ENCODE measurements around the gene MRPL11. TPM values are rescaled to one million over a fixed set of nuclear protein-coding genes. Genes with fewer than 3 reads are reported as not detected.

The MRPL11 gene
- total and polyA plus RNA-seq, 8 donors = 15.7 to 30.2 (median 22.3) TPM

GRCh38 chr11:66462911-66463310 is 24.3 kb upstream of the MRPL11 start:
- no peak overlapping the region for H3K27ac ChIP-seq
- H3K36me3 ChIP-seq = no peaks in the 10 kb centered on the region
- no peaks in the 10 kb centered on the region for H3K27me3 ChIP-seq
- no peaks in the 10 kb centered on the region for H3K9me3 ChIP-seq
- H3K4me3 ChIP-seq = no peak overlapping the region
- intact Hi-C loops (cut with DNase I) = no loop called here
- H3K4me1 ChIP-seq = peaks cover 0 to 5% (median 0%) of the 10 kb centered on the region in 3 donors
- no peak for DNase-seq
- no peak for FAIRE-seq
- ATAC-seq = no peak
- no peak for TF ChIP-seq CTCF (IDR thresholded peaks at IDR 0.05)
- WGBS, 2 donors = 81 to 85% methylated on average over 3 of the region's 3 CpGs

GRCh38 chr11:66462010-66462409 is 23.4 kb upstream of the MRPL11 start:
- ATAC-seq = no peak
- H3K4me1 ChIP-seq = no peaks in the 10 kb centered on the region
- no peaks in the 10 kb centered on the region for H3K27me3 ChIP-seq
- H3K9me3 ChIP-seq = no peaks in the 10 kb centered on the region
- TF ChIP-seq CTCF (IDR thresholded peaks at IDR 0.05) = no peak
- H3K36me3 ChIP-seq = no peaks in the 10 kb centered on the region
- no peak overlapping the region for H3K27ac ChIP-seq
- no peak for DNase-seq
- intact Hi-C loops (cut with DNase I) = no loop called here
- no peak overlapping the region for H3K4me3 ChIP-seq
- no peak for FAIRE-seq

GRCh38 chr11:66459138-66459778 is 20.6 kb upstream of the MRPL11 start:
- Histone ChIP-seq H3K27ac (no peak overlapping the region), H3K36me3 (no peaks in the 10 kb centered on the region), H3K27me3 (no peaks in the 10 kb centered on the region), H3K4me3 (no peak overlapping the region), H3K4me1 (no peaks in the 10 kb centered on the region), H3K9me3 (no peaks in the 10 kb centered on the region)
- WGBS, 2 donors = 59 to 69% methylated on average over 5 of the region's 5 CpGs
- TF ChIP-seq CTCF (IDR thresholded peaks at IDR 0.05) = no peak
- intact Hi-C loops (cut with DNase I) = no loop called here
- DNase-seq = no peak
- ATAC-seq = no peak
- FAIRE-seq = no peak

- no peaks in the 10 kb centered on the region for H3K36me3 ChIP-seq
- 79% methylated on average over 6 of the region's 6 CpGs for WGBS, 2 donors
- no peaks in the 10 kb centered on the region for H3K27me3 ChIP-seq
- no peak for TF ChIP-seq CTCF (IDR thresholded peaks at IDR 0.05)
- no peak overlapping the region for H3K4me3 ChIP-seq
- H3K9me3 ChIP-seq = no peaks in the 10 kb centered on the region
- FAIRE-seq (no peak), DNase-seq (no peak), ATAC-seq (no peak)
- H3K4me1 ChIP-seq = no peaks in the 10 kb centered on the region
- intact Hi-C loops (cut with DNase I) = no loop called here
- H3K27ac ChIP-seq = no peak overlapping the region
Observed at GRCh38 chr11:66457826-66458225, 19.2 kb upstream of the MRPL11 start.

GRCh38 chr11:66454828-66455227 is 16.2 kb upstream of the MRPL11 start:
- Histone ChIP-seq H3K4me3 (no peak overlapping the region), H3K27me3 (no peaks in the 10 kb centered on the region), H3K27ac (no peak overlapping the region), H3K4me1 (no peaks in the 10 kb centered on the region), H3K36me3 (no peaks in the 10 kb centered on the region), H3K9me3 (no peaks in the 10 kb centered on the region)
- no peak for TF ChIP-seq CTCF (IDR thresholded peaks at IDR 0.05)
- FAIRE-seq = no peak
- no peak for DNase-seq
- intact Hi-C loops (cut with DNase I) = no loop called here
- no peak for ATAC-seq
- WGBS, 2 donors = 32 to 47% methylated on average over 3 of the region's 3 CpGs
